ENCODE measurements around the gene FKBP11. TPM values are rescaled to one million over a fixed set of nuclear protein-coding genes. Genes with fewer than 3 reads are reported as not detected.

FKBP11 gene
- total RNA-seq, 2 experiments from 2014 or later, result 56.8 to 63.8 TPM

GRCh38 chr12:48967991-48968390 lies 42.7 kb upstream of the FKBP11 start:
- intact Hi-C loops (cut with DNase I, micrococcal nuclease), result no loop called here
- Mint-ChIP-seq H3K27me3 (peaks cover 29% of the 10 kb centered on the region), H3K4me3 (no peak overlapping the region), H3K36me3 (ENCODE audit: low read depth) (no peaks in the 10 kb centered on the region), H3K4me1 (peaks cover 40% of the 10 kb centered on the region), H3K27ac (no peak overlapping the region), H3K9me3 (ENCODE audit: low read depth) (no peaks in the 10 kb centered on the region)
- no peak for DNase-seq
- ATAC-seq, result no peak
- CTCF ChIA-PET, result interaction anchor here (0.5 to 3.8 kb wide), 11 partner anchors 10 to 366 kb away, joined by 3 to 26 read pairs (median 3); partner anchors contain the start of genes ARF3, KANSL2 and WNT1
- POLR2A ChIA-PET, result interaction anchor here (0.6 kb wide), 1 partner anchor 1833 kb away, joined by 3 read pairs; no protein-coding TSS in a partner anchor

DNA sequence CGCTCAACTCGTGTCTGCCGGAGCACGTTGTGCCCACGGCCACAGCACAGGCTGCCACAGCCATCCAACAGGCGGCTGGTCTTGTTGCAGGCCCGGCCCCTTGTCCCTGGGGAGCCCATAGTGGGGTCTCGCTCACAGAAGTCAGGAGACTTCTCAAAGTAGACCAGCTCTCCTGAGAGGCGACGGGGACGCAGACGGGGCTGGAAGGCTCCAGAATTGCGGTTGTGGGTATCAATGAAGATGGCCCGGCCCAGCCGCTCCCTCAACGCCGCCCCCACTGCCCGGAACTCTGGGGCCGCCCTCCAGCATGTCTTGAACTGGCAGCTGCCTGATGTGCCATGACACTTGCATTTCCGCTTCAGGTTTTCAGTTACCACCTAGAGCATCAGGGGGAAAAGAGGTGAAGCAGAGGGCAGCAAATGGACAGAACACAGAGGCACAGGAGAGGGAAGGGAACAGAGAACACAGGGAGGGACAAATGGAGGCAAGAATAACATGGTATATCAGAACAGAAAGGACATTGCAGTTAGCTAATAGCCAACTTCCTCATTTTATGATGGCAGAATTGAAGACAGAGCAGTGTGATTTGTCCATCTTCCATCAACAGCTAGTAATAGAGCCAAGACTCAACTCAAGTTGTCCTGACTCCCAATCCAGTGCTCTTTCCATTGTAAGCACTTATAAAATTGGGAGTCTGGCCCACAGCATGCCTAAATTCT lies 41.0 kb upstream of the FKBP11 start:
- Mint-ChIP-seq H3K9me3 (ENCODE audit: low read depth) (no peaks in the 10 kb centered on the region), H3K4me1 (peaks cover 24% of the 10 kb centered on the region), H3K4me3 (no peak overlapping the region), H3K36me3 (ENCODE audit: low read depth) (no peaks in the 10 kb centered on the region), H3K27me3 (peaks cover 14% of the 10 kb centered on the region), H3K27ac (no peak overlapping the region)
- CTCF ChIA-PET, result interaction anchor here (0.6 to 3.8 kb wide), 9 partner anchors 10 to 39 kb away, joined by 3 to 26 read pairs (median 5); partner anchors contain the start of gene WNT1
- ATAC-seq (no peak), DNase-seq (no peak)
- intact Hi-C loops (cut with DNase I, micrococcal nuclease), result no loop called here
- POLR2A ChIA-PET, result interaction anchor here (0.6 to 1.4 kb wide), 2 partner anchors 9 to 150 kb away, joined by 3 to 5 read pairs; partner anchors contain the start of gene ARF3

- Mint-ChIP-seq H3K27me3 (peaks cover 4% of the 10 kb centered on the region), H3K4me1 (peaks cover 15% of the 10 kb centered on the region), H3K27ac (no peak overlapping the region), H3K9me3 (ENCODE audit: low read depth) (no peaks in the 10 kb centered on the region), H3K36me3 (ENCODE audit: low read depth) (no peaks in the 10 kb centered on the region), H3K4me3 (no peak overlapping the region)
- CTCF ChIA-PET, result interaction anchor here (0.6 to 0.7 kb wide), 2 partner anchors 30 to 40 kb away, joined by 3 read pairs; no protein-coding TSS in a partner anchor
- intact Hi-C loops (cut with DNase I, micrococcal nuclease), result no loop called here
- ATAC-seq, result peak; percentile 57
- POLR2A ChIA-PET, result no interaction called here
- DNase-seq, result no peak
Measured at GRCh38 chr12:48965298-48965838, 40.1 kb upstream of the FKBP11 start.

DNA sequence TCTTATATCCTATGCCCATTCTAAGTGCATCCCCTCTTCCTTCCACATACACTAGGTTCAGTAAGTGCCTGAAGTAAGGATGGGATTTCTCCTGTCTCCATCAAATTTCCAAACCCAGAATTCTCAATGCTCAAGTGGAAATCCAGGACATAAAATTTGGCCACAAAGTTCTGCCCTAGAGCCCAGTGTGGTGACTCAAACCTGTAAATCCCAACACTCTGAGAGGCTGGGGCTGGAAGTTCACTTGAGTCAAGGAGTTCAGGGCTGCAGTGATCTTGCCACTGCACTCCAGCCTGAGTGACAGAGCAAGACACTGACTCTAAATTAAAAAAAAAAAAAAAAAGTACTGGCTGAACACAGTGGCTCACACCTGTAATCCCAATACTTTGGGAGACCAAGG lies 36.5 kb upstream of the FKBP11 start:
- POLR2A ChIA-PET, result interaction anchor here (0.6 kb wide), 1 partner anchor 56 kb away, joined by 3 read pairs; no protein-coding TSS in a partner anchor
- DNase-seq (no peak), ATAC-seq (no peak)
- H3K4me3 Mint-ChIP-seq, result no peak overlapping the region
- no peaks in the 10 kb centered on the region for H3K9me3 Mint-ChIP-seq (ENCODE audit: low read depth)
- H3K27ac Mint-ChIP-seq, result no peak overlapping the region
- intact Hi-C loops (cut with DNase I, micrococcal nuclease), result no loop called here
- H3K36me3 Mint-ChIP-seq (ENCODE audit: low read depth), result no peaks in the 10 kb centered on the region
- no peaks in the 10 kb centered on the region for H3K27me3 Mint-ChIP-seq
- H3K4me1 Mint-ChIP-seq, result peaks cover 5% of the 10 kb centered on the region
- CTCF ChIA-PET, result interaction anchor here (2.4 kb wide), 1 partner anchor 16 kb away, joined by 9 read pairs; the partner anchor contains the start of gene WNT1

GRCh38 chr12:48961331-48961730 lies 36.0 kb upstream of the FKBP11 start:
- Mint-ChIP-seq H3K4me1 (peaks cover 7% of the 10 kb centered on the region), H3K4me3 (no peak overlapping the region), H3K9me3 (ENCODE audit: low read depth) (no peaks in the 10 kb centered on the region), H3K36me3 (ENCODE audit: low read depth) (no peaks in the 10 kb centered on the region), H3K27ac (no peak overlapping the region), H3K27me3 (no peaks in the 10 kb centered on the region)
- ChIA-PET POLR2A (no interaction called here), CTCF (interaction anchor here (2.4 kb wide), 1 partner anchor 16 kb away, joined by 9 read pairs; the partner anchor contains the start of gene WNT1)
- intact Hi-C loops (cut with DNase I, micrococcal nuclease), result no loop called here
- DNase-seq (no peak), ATAC-seq (no peak)

GRCh38 chr12:48960834-48961233 lies 35.5 kb upstream of the FKBP11 start:
- ChIA-PET CTCF (interaction anchor here (2.4 kb wide), 1 partner anchor 17 kb away, joined by 9 read pairs; the partner anchor contains the start of gene WNT1), POLR2A (no interaction called here)
- no peak for ATAC-seq
- Mint-ChIP-seq H3K4me3 (no peak overlapping the region), H3K27me3 (no peaks in the 10 kb centered on the region), H3K4me1 (peaks cover 12% of the 10 kb centered on the region), H3K27ac (no peak overlapping the region), H3K36me3 (ENCODE audit: low read depth) (peaks cover 1% of the 10 kb centered on the region), H3K9me3 (ENCODE audit: low read depth) (no peaks in the 10 kb centered on the region)
- intact Hi-C loops (cut with DNase I, micrococcal nuclease), result no loop called here
- no peak for DNase-seq

GRCh38 chr12:48958049-48958388 lies 32.7 kb upstream of the FKBP11 start:
- peaks cover 11% of the 10 kb centered on the region for H3K36me3 Mint-ChIP-seq (ENCODE audit: low read depth)
- CTCF ChIA-PET, result interaction anchor here (0.5 to 4.5 kb wide), 15 partner anchors 11 to 163 kb away, joined by 3 to 20 read pairs (median 5); partner anchors contain the start of genes DDN, DDX23, FKBP11 and WNT1
- POLR2A ChIA-PET, result interaction anchor here (0.6 to 1.4 kb wide), 6 partner anchors 8 to 173 kb away, joined by 3 to 5 read pairs (median 4); partner anchors contain the start of genes FKBP11, RND1 and TUBA1B
- no peaks in the 10 kb centered on the region for H3K27me3 Mint-ChIP-seq
- no peaks in the 10 kb centered on the region for H3K9me3 Mint-ChIP-seq (ENCODE audit: low read depth)
- H3K27ac Mint-ChIP-seq, result no peak overlapping the region
- no peak for ATAC-seq
- no peak for DNase-seq
- intact Hi-C loops (cut with DNase I, micrococcal nuclease), result loop anchor here in 1 of 2 experiments (5.0 kb wide), 1 partner anchor 801 kb away; the partner anchor contains the start of gene ASB8
- peaks cover 23% of the 10 kb centered on the region for H3K4me1 Mint-ChIP-seq
- peak overlapping the region; percentile 92 for H3K4me3 Mint-ChIP-seq

DNA sequence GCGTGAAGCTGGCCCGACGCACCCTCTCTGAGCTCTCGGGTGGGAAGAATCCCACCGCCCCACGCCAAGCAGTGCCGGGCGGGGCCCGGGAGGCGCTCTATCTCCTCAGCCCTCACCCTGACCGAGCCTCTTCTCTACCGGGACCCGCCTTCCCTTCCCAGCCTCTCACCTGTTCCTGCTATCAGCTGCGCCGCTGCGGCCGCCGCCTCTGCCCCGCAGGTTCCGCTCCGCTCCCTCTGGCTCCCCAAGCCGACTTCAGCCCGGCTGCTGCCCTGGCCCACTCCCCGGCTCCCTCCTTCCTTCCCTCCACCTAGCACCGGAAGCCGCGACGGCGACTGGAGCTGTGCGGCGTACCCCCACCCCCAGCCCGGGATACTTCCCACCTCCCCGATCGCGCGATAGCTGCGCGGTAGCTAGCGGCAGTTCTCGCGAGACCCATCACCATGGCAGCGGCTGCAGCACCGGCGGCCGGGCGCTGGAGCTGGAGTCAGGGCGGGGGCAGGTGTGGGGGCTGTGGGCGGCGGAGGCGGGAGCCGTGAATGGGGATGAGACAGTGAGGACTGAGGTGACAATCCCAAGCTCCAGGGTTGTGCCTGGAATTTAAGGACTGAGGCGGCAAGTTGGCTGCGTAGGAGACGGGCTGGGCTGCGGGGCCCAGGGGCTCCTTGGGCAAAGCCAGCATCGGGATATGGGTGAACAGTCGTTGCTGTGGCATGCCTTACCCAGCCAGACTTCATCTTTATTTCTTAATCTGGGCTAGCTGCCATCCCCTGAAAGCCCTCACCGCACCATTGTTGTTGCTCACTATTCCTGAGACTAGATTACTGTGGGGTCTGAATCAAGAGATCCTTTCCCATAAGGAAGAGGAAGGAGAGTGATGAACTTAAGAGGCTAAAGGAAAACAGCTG lies 32.1 kb upstream of the FKBP11 start, which contains the start of gene ARF3:
Gene ARF3, minus strand, starts transcription at position 347 of the 908 bp plus-strand sequence. CDS start 16,392 bp downstream, outside the sequence.
- ChIA-PET CTCF (interaction anchor here (0.5 to 4.5 kb wide), 18 partner anchors 11 to 782 kb away, joined by 3 to 20 read pairs (median 4); partner anchors contain the start of genes DDN, DDX23, FKBP11 and WNT1), POLR2A (interaction anchor here (0.5 to 1.4 kb wide), 11 partner anchors 9 to 275 kb away, joined by 3 to 5 read pairs (median 3); partner anchors contain the start of genes FKBP11, KANSL2, RND1 and TUBA1A)
- no peaks in the 10 kb centered on the region for H3K27me3 Mint-ChIP-seq
- peaks cover 23% of the 10 kb centered on the region for H3K4me1 Mint-ChIP-seq
- peaks cover 13% of the 10 kb centered on the region for H3K36me3 Mint-ChIP-seq (ENCODE audit: low read depth)
- no peaks in the 10 kb centered on the region for H3K9me3 Mint-ChIP-seq (ENCODE audit: low read depth)
- H3K27ac Mint-ChIP-seq, result peak within 1 kb of the TSS; percentile 74
- H3K4me3 Mint-ChIP-seq, result peak within 1 kb of the TSS; percentile 92
- intact Hi-C loops (cut with DNase I, micrococcal nuclease), result loop anchor here (1.0 to 5.0 kb wide), 11 partner anchors 20 to 800 kb away; partner anchors contain the start of genes ASB8 (in 1 of the 2), CCNT1 (in 1 of the 2), DDX23 (in 1 of the 2) and FKBP11 (in 1 of the 2)
- ATAC-seq (peak; percentile 99), DNase-seq (peak; percentile 97)

GRCh38 chr12:48956279-48957140 lies 31.2 kb upstream of the FKBP11 start:
- Mint-ChIP-seq H3K4me1 (peaks cover 23% of the 10 kb centered on the region), H3K9me3 (ENCODE audit: low read depth) (no peaks in the 10 kb centered on the region), H3K4me3 (peak overlapping the region; percentile 92), H3K27ac (peak overlapping the region; percentile 74), H3K27me3 (no peaks in the 10 kb centered on the region), H3K36me3 (ENCODE audit: low read depth) (peaks cover 20% of the 10 kb centered on the region)
- ChIA-PET CTCF (interaction anchor here (0.9 to 4.5 kb wide), 13 partner anchors 12 to 160 kb away, joined by 3 to 20 read pairs (median 4); partner anchors contain the start of genes DDX23 and WNT1), POLR2A (interaction anchor here (0.5 to 1.4 kb wide), 7 partner anchors 26 to 274 kb away, joined by 3 to 5 read pairs (median 3); partner anchors contain the start of genes FKBP11, KANSL2 and TUBA1A)
- intact Hi-C loops (cut with DNase I, micrococcal nuclease), result loop anchor here (1.0 to 5.0 kb wide), 12 partner anchors 21 to 799 kb away; partner anchors contain the start of genes ASB8 (in 1 of the 2), CCNT1 (in 1 of the 2), DDX23 (in 1 of the 2) and FKBP11 (in 1 of the 2)
- peak; percentile 21 for ATAC-seq
- peak; percentile 58 for DNase-seq
